K562 (cell line): Measurements from ENCODE around the gene WT1. TPM values are rescaled to one million over a fixed set of nuclear protein-coding genes. Genes with fewer than 3 reads are reported as not detected.

ENCODE experiments used
- CBFA2T2 ChIP-seq: fragments of 450-650 bp; conservative IDR thresholded peaks from 2 replicates; pipeline ENCODE4 v1.6.1; 2017; ENCODE audit warnings: mild to moderate bottlenecking
- CSDE1 ChIP-seq, 2 experiments: fragments of 450-650 bp; IDR thresholded peaks; 2 replicates each; pipeline ENCODE4 v1.6.1; 2016; ENCODE audit warnings: mild to moderate bottlenecking in 1 of 2
- CTBP1 ChIP-seq: fragments of 450-650 bp; IDR thresholded peaks from 2 replicates; pipeline ENCODE4 v1.6.1; 2016; ENCODE audit warnings: borderline replicate concordance
- KDM1A ChIP-seq, 2 experiments: fragments of 450-650 bp; IDR thresholded peaks; 2 replicates each; pipeline ENCODE4 v1.6.1; 2016; ENCODE audit warnings: mild to moderate bottlenecking in 2 of 2
- RBM17 ChIP-seq: fragments of 200-400 bp; formaldehyde crosslinking; IDR thresholded peaks from 2 replicates; pipeline ENCODE4 v1.6.1; 2017; ENCODE audit warnings: low read depth, mild to moderate bottlenecking, low read length, borderline replicate concordance
- ZNF280B ChIP-seq: fragments of 250-450 bp; sonication (Bioruptor Pico); IDR thresholded peaks from 2 replicates; pipeline ENCODE4 v1.5.1; 2021; ENCODE audit warnings: mild to moderate bottlenecking
- ZNF76 ChIP-seq: fragments of 250-450 bp; sonication (Bioruptor Pico); IDR thresholded peaks from 2 replicates; pipeline ENCODE4 v1.4.0; 2020; ENCODE audit warnings: mild to moderate bottlenecking, moderate library complexity, borderline replicate concordance
- polyA plus RNA-seq, 8 experiments: library from polyadenylated mRNA; depleted of rRNA in 4 of 8; stranded (reverse) in 5 of 8; unstranded in 3 of 8; fragments of >200 nt; fragmentation: Nextera tagmentation in 2 of 8; fragmentation: Illumina TruSeq in 1 of 8; extraction: Ambion mirVana in 2 of 8; extraction: Trizol in 1 of 8; gene quantifications; 2 replicates each; pipeline versions ENCODE4 v1.2.1 to v1.2.3, GENCODE V29; 2011 to 2014; ENCODE audit warnings: inconsistent platforms in 1 of 8, missing spikeins in 1 of 8
- total RNA-seq, 7 experiments: library from RNA; depleted of rRNA in 6 of 7; stranded (reverse); fragments of >200 nt in 6 of 7; fragmentation: Illumina TruSeq in 2 of 7; extraction: Trizol in 2 of 7; gene quantifications; 2 replicates each; pipeline versions ENCODE4 v1.2.1 to v1.2.3, GENCODE V29; 2011 to 2021; ENCODE audit warnings: low replicate concordance in 1 of 7
- TF ChIP-seq, protein P1 (sequence below): fragments of 450-650 bp; IDR thresholded peaks from 2 replicates; pipeline ENCODE4 v1.6.1; 2016; ENCODE audit warnings: antibody characterized with exemption
- TF ChIP-seq, protein P2 (sequence below): fragments of 450-650 bp; IDR thresholded peaks from 2 replicates; pipeline ENCODE4 v1.6.1; 2016

The WT1 gene
- total and polyA plus RNA-seq, 9 of the 15 experiments (the other 6 are each of a cell fraction or from before 2014, with no cell fraction given): 7.1 to 33.8 (median 19.4) TPM

DNA sequence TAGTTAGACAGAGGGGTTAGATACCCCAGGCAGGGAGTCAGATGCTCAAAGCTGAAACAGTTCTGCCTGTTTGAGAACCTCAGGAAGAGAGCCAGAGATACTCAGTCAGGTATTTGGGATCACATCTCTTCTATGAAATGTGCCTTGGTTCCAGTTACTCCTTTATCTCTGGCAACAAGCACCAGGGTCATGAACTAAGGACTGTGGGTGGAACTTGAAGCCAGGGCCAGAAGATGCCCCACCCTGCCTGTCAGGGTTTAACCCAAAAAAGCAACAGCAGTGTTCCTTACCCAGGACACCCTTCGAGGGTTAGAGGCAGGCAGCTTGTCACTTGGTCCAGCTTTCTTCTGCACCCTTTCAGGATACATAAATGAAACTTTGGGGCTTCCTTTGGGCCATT lies 15.0 kb upstream of the WT1 start (continued):
- TF ChIP-seq ZNF280B (CRISPR knock-in tag): no peak
- TF ChIP-seq KDM1A (IDR thresholded peaks at IDR 0.05): peak; percentile 38 to 64
- no peak for TF ChIP-seq ZNF76 (CRISPR knock-in tag)
- TF ChIP-seq, protein P1, sequence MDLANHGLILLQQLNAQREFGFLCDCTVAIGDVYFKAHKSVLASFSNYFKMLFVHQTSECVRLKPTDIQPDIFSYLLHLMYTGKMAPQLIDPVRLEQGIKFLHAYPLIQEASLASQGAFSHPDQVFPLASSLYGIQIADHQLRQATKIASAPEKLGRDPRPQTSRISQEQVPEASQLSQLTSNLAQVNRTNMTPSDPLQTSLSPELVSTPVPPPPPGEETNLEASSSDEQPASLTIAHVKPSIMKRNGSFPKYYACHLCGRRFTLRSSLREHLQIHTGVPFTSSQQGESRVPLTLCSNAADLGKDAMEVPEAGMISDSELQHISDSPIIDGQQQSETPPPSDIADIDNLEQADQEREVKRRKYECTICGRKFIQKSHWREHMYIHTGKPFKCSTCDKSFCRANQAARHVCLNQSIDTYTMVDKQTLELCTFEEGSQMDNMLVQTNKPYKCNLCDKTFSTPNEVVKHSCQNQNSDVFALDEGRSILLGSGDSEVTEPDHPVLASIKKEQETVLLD: peak; percentile 29; the same call in 1 of the 2 replicates
- no peak for TF ChIP-seq CSDE1 (IDR thresholded peaks at IDR 0.05)
- no peak for TF ChIP-seq RBM17
- peak; percentile 86 for TF ChIP-seq CTBP1
- TF ChIP-seq, protein P2, sequence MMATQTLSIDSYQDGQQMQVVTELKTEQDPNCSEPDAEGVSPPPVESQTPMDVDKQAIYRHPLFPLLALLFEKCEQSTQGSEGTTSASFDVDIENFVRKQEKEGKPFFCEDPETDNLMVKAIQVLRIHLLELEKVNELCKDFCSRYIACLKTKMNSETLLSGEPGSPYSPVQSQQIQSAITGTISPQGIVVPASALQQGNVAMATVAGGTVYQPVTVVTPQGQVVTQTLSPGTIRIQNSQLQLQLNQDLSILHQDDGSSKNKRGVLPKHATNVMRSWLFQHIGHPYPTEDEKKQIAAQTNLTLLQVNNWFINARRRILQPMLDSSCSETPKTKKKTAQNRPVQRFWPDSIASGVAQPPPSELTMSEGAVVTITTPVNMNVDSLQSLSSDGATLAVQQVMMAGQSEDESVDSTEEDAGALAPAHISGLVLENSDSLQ: peak; percentile 60; the same call in 1 of the 2 replicates
- peak; percentile 67 for TF ChIP-seq CBFA2T2
- TF ChIP-seq, all 486 proteins: peak for 57
